ENCODE data around the gene MTA2. TPM values are rescaled to one million over a fixed set of nuclear protein-coding genes. Genes with fewer than 3 reads are reported as not detected.
"Not testable (repeated sequence)": the region's sequence is repeated elsewhere in the genome, so short reads cannot be mapped to it uniquely, and the experiment has no call there.

The MTA2 gene
- total RNA-seq, 1 donor from 2014 or later = 58.3 TPM

GRCh38 chr11:62592989-62593421, 8.7 kb downstream of the MTA2 start:
- DNase-seq (ENCODE audit: low spot score) = no peak

GRCh38 chr11:62592146-62592815, 9.4 kb downstream of the MTA2 start:
- DNase-seq (ENCODE audit: low spot score) = no peak

GRCh38 chr11:62591448-62592145, 10.1 kb downstream of the MTA2 start, which contains the start of gene TUT1:
TSS of gene TUT1 (minus strand) at chr11:62591523. CDS start at chr11:62591485, 38 bp downstream.
- DNase-seq (ENCODE audit: low spot score) = peak; percentile 99

- no peak for DNase-seq (ENCODE audit: low spot score)
Measured at GRCh38 chr11:62588966-62589637, 12.6 kb downstream of the MTA2 start.

- DNase-seq (ENCODE audit: low spot score) = not testable (repeated sequence)
Measured at GRCh38 chr11:62585356-62585755, 16.3 kb downstream of the MTA2 start.

- DNase-seq (ENCODE audit: low spot score) = not testable (repeated sequence)
Measured at GRCh38 chr11:62581735-62582134, 19.9 kb downstream of the MTA2 start.

- no peak for DNase-seq (ENCODE audit: low spot score)
Measured at GRCh38 chr11:62580959-62581715, 20.5 kb downstream of the MTA2 start.

- DNase-seq (ENCODE audit: low spot score) = no peak
Measured at GRCh38 chr11:62579252-62579651, 22.4 kb downstream of the MTA2 start.

GRCh38 chr11:62578541-62578940, 23.1 kb downstream of the MTA2 start:
- DNase-seq (ENCODE audit: low spot score) = no peak

GRCh38 chr11:62577046-62577714, 24.5 kb downstream of the MTA2 start:
- no peak for DNase-seq (ENCODE audit: low spot score)

GRCh38 chr11:62575837-62576236, 25.8 kb downstream of the MTA2 start:
- no peak for DNase-seq (ENCODE audit: low spot score)

- DNase-seq (ENCODE audit: low spot score) = no peak
Measured at GRCh38 chr11:62575156-62575555, 26.5 kb downstream of the MTA2 start.

- peak; percentile 61 for DNase-seq (ENCODE audit: low spot score)
Measured at GRCh38 chr11:62574363-62575071, 27.1 kb downstream of the MTA2 start.

- DNase-seq (ENCODE audit: low spot score) = peak; percentile 100
Measured at GRCh38 chr11:62573592-62574362, 27.9 kb downstream of the MTA2 start, which contains the start of gene EEF1G. TSS of gene EEF1G (minus strand) at chr11:62573891. CDS start at chr11:62573842, 49 bp downstream.

GRCh38 chr11:62573006-62573591, 28.6 kb downstream of the MTA2 start:
- peak; percentile 25 for DNase-seq (ENCODE audit: low spot score)

- no peak for DNase-seq (ENCODE audit: low spot score)
Measured at GRCh38 chr11:62572431-62572830, 29.2 kb downstream of the MTA2 start.

- DNase-seq (ENCODE audit: low spot score) = not testable (repeated sequence)
Measured at GRCh38 chr11:62571493-62571892, 30.2 kb downstream of the MTA2 start.

- not testable (repeated sequence) for DNase-seq (ENCODE audit: low spot score)
Measured at GRCh38 chr11:62570903-62571302, 30.8 kb downstream of the MTA2 start.

- DNase-seq (ENCODE audit: low spot score) = no peak
Measured at GRCh38 chr11:62569611-62570010, 32.1 kb downstream of the MTA2 start.

Measured in umbilical cord (tissue), 2 donors.